Measurements from ENCODE around the gene MDK. TPM values are rescaled to one million over a fixed set of nuclear protein-coding genes. Genes with fewer than 3 reads are reported as not detected.

Gene MDK
- total RNA-seq, 1 experiment from 2014 or later: 286 TPM

DNA sequence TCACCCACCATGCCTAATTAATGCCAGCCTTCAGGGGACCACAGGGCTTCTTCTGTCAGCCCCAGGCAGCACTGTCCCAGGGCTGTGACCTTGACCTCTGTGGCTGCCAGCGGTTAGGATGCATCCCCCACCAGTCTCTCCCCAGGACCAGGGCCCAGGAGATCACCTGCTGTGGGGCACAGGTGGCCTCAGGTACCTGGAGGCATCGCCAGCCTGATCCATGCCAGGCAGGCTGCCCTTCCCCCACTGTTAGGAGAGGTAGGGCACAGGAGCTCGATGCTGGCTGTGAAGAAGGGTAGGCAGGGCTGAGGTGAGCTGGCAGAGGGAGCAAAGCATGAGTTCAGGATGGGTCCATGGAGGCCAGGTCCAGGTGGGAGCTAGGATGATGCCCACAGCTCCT lies 16.7 kb upstream of the MDK start:
- peaks cover 3 to 5% of the 10 kb centered on the region in 2 experiments; a peak in 2 of 4 replicates for H3K36me3 ChIP-seq (ENCODE audit: control insufficient read depth in 1 of 2, insufficient read depth in 2 of 2, low read length in 2 of 2)
- no peak overlapping the region for H3K9ac ChIP-seq (ENCODE audit: low read length)
- ATAC-seq (no peak), DNase-seq (ENCODE audit: low read depth, low spot score) (no peak)
- H3K27ac ChIP-seq (ENCODE audit: low read depth, low read length): no peak overlapping the region
- no TSS peak for BruUV-seq (replicated peaks)
- H4K20me1 ChIP-seq (ENCODE audit: insufficient read depth): no peaks in the 10 kb centered on the region
- H3K27me3 ChIP-seq (ENCODE audit: insufficient read depth, low read length): no peaks in the 10 kb centered on the region
- ChIA-PET CTCF (interaction anchor here (1.2 to 2.0 kb wide), 2 partner anchors 12 to 18 kb away, joined by 6 to 8 read pairs; no protein-coding TSS in a partner anchor), POLR2A (interaction anchor here (1.1 kb wide), 1 partner anchor 121 kb away, joined by 3 read pairs; no protein-coding TSS in a partner anchor), RAD21 (ENCODE audit: low non-redundant PET in 1 of 2, low total read pairs in 2 of 2, uncharacterized antibody in 2 of 2, unreplicated experiment in 2 of 2) (no interaction called here)
- H3K9me3 ChIP-seq (ENCODE audit: control insufficient read depth in 1 of 2, insufficient read depth in 1 of 2, low read depth in 1 of 2, low read length in 2 of 2): no peaks in the 10 kb centered on the region
- no peak overlapping the region for H3K4me3 ChIP-seq (replicated peaks in 1 of 2; ENCODE audit: low read depth in 1 of 2, low read length in 2 of 2)
- H3K79me2 ChIP-seq (ENCODE audit: insufficient read depth, low read length): peaks cover 39% of the 10 kb centered on the region
- H3K4me2 ChIP-seq (ENCODE audit: low read length): no peak overlapping the region
- H3K4me1 ChIP-seq (ENCODE audit: control insufficient read depth in 1 of 2, insufficient read depth in 2 of 2, low read length in 2 of 2): peaks cover 20 to 59% of the 10 kb centered on the region in 2 experiments
- H3K9me2 ChIP-seq (ENCODE audit: insufficient read depth): no peaks in the 10 kb centered on the region
- intact Hi-C loops (cut with micrococcal nuclease): loop anchor here (5.0 kb wide), 1 partner anchor 117 kb away; no protein-coding TSS in a partner anchor
- no peak overlapping the region for H2AFZ ChIP-seq (ENCODE audit: low read depth, low read length, poor library complexity, severe bottlenecking)
- no peak for TF ChIP-seq JUND (IDR thresholded peaks at IDR 0.05)
- no peak for TF ChIP-seq SIN3A (IDR thresholded peaks at IDR 0.05; ENCODE audit: low read depth)
- TF ChIP-seq, protein P1, sequence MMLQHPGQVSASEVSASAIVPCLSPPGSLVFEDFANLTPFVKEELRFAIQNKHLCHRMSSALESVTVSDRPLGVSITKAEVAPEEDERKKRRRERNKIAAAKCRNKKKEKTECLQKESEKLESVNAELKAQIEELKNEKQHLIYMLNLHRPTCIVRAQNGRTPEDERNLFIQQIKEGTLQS (IDR thresholded peaks at IDR 0.05): no peak

DNA sequence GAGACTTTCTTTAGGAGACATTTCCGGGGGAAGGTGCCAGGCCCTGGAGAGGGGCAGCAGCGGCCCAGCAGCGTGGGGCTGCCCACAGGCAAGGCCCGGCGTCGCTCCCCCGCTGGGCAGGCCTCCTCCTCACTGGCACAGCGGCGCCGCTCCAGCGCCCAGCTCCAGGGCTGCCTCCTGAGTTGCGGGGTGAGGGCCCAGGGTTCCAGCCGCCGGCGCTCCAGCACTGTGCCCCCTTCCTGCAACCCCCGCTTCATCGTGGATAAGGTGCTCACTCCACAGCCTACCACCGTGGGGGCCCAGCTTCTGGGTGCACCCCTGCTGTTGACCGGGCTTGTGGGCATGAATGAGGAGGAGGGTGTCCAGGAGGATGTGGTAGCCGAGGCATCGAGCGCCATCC lies 15.2 kb upstream of the MDK start:
- TF ChIP-seq TCF7L2 (IDR thresholded peaks at IDR 0.05; ENCODE audit: borderline replicate concordance, extremely low read depth, insufficient read depth, insufficient read length) (no peak), ZNF274 (IDR thresholded peaks at IDR 0.05; ENCODE audit: low read depth, low read length) (no peak), FOSL1 (IDR thresholded peaks at IDR 0.05; ENCODE audit: low read depth) (no peak), ZFX (IDR thresholded peaks at IDR 0.05) (no peak), POLR2AphosphoS5 (IDR thresholded peaks at IDR 0.05; ENCODE audit: low read depth, low read length) (no peak)
- Histone ChIP-seq H3K4me3 (replicated peaks in 1 of 2; ENCODE audit: low read depth in 1 of 2, low read length in 2 of 2) (no peak overlapping the region), H3K4me2 (ENCODE audit: low read length) (no peak overlapping the region), H3K27ac (ENCODE audit: low read depth, low read length) (no peak overlapping the region; the same call in 1 of the 2 replicates), H3K4me1 (ENCODE audit: control insufficient read depth in 1 of 2, insufficient read depth in 2 of 2, low read length in 2 of 2) (peaks cover 20 to 53% of the 10 kb centered on the region in 2 experiments), H3K36me3 (ENCODE audit: control insufficient read depth in 1 of 2, insufficient read depth in 2 of 2, low read length in 2 of 2) (peaks cover 3 to 12% of the 10 kb centered on the region in 2 experiments; a peak in 2 of 4 replicates), H3K79me2 (ENCODE audit: insufficient read depth, low read length) (peaks cover 28% of the 10 kb centered on the region), H3K9me2 (ENCODE audit: insufficient read depth) (no peaks in the 10 kb centered on the region), H4K20me1 (ENCODE audit: insufficient read depth) (no peaks in the 10 kb centered on the region), H2AFZ (ENCODE audit: low read depth, low read length, poor library complexity, severe bottlenecking) (no peak overlapping the region), H3K27me3 (ENCODE audit: insufficient read depth, low read length) (no peaks in the 10 kb centered on the region), H3K9me3 (ENCODE audit: control insufficient read depth in 1 of 2, insufficient read depth in 1 of 2, low read depth in 1 of 2, low read length in 2 of 2) (no peaks in the 10 kb centered on the region), H3K9ac (ENCODE audit: low read length) (no peak overlapping the region)
- intact Hi-C loops (cut with micrococcal nuclease): loop anchor here (5.0 kb wide), 1 partner anchor 119 kb away; no protein-coding TSS in a partner anchor
- DNase-seq (ENCODE audit: low read depth, low spot score) (no peak), ATAC-seq (no peak)
- POLR2A ChIA-PET: no interaction called here
- no TSS peak for BruUV-seq (replicated peaks)
- CTCF ChIA-PET: interaction anchor here (0.6 to 2.0 kb wide), 4 partner anchors 13 to 51 kb away, joined by 3 to 8 read pairs (median 4); no protein-coding TSS in a partner anchor
- RAD21 ChIA-PET (ENCODE audit: low non-redundant PET in 1 of 2, low total read pairs in 2 of 2, uncharacterized antibody in 2 of 2, unreplicated experiment in 2 of 2): no interaction called here
